Upper lobe of left lung (tissue), 4 donors: ENCODE measurements around the gene GRB14.

Source experiments
- POLR2A ChIP-seq, 4 donors: fragments of 450-650 bp; IDR thresholded peaks; one replicate each; pipeline ENCODE4 v1.5.1; 2016 to 2017; ENCODE audit warnings: antibody characterized with exemption in 4 of 4, mild to moderate bottlenecking in 2 of 4
- POLR2AphosphoS5 ChIP-seq, 2 donors: sonication (generic); formaldehyde crosslinking; IDR thresholded peaks; one replicate each; pipeline ENCODE4 v1.5.1; 2017; ENCODE audit warnings: antibody characterized with exemption in 2 of 2
- TF ChIP-seq, protein P1 (sequence below), 6 experiments: fragments of 450-650 bp in 4 of 6; fragments of 200-600 bp in 2 of 6; sonication (generic) in 2 of 6; IDR thresholded peaks; one replicate each; pipeline ENCODE4 v1.5.1; 2016 to 2019; ENCODE audit warnings: antibody characterized with exemption in 6 of 6

DNA sequence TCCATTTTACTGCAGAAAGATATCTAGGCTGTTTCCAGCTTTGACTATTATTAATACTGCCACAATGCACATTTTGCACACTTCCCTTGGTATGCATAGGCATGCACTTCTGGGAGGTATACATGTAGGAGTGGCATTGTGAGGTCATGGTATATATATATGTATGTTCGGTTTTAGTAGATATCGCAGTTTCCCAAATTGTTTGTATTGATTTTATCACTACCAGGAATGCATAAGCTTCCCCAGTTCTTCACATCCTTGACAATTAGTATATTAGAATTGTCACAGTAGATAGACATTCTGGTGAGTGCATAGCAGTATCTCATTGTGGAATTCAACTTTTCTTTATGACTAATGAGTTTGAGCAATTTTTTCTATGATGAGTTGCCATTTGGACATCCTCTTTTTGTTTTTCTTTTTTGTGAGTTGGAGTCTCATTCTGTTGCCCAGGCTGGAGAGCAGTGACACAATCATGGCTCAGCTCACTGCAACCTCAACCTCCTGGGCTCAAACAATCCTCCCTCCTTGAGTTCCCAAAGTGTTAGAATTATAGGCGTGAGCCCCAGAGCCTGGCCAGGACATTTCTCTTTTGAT is 4.2 kb upstream of the GRB14 start:
- TF ChIP-seq, protein P1, sequence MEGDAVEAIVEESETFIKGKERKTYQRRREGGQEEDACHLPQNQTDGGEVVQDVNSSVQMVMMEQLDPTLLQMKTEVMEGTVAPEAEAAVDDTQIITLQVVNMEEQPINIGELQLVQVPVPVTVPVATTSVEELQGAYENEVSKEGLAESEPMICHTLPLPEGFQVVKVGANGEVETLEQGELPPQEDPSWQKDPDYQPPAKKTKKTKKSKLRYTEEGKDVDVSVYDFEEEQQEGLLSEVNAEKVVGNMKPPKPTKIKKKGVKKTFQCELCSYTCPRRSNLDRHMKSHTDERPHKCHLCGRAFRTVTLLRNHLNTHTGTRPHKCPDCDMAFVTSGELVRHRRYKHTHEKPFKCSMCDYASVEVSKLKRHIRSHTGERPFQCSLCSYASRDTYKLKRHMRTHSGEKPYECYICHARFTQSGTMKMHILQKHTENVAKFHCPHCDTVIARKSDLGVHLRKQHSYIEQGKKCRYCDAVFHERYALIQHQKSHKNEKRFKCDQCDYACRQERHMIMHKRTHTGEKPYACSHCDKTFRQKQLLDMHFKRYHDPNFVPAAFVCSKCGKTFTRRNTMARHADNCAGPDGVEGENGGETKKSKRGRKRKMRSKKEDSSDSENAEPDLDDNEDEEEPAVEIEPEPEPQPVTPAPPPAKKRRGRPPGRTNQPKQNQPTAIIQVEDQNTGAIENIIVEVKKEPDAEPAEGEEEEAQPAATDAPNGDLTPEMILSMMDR (IDR thresholded peaks at IDR 0.05): no peak
- TF ChIP-seq POLR2A (IDR thresholded peaks at IDR 0.05) (no peak), POLR2AphosphoS5 (IDR thresholded peaks at IDR 0.05) (no peak)
